SHP77 (cell line): ENCODE data around the gene GRIN1.

Source experiments
- DNase-seq, 2 experiments: peaks; one replicate each; lab custom pipeline; 2025; lab: John Stamatoyannopoulos, UW

Gene GRIN1

DNA sequence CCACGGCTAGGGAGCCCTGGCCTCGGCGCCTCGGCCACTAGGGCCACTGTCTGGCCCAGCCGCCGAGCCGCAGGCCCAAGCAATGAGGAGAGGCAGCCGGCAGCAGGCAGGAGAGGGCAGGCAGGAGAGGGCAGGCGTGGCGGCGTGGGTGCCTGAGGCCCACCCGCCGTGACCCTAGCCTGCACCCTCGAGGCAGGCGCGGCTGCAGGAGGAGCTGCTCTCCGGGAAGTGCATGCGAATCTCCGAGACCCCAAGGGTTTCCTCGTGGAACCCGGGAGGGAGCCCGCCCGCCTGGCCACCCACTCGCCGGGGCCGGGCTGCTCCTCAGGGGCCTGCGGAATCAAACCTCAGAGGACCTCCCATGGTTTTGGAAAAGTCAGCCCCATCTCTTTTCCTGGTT is 9.3 kb downstream of the GRIN1 start:
- DNase-seq = no peak

DNA sequence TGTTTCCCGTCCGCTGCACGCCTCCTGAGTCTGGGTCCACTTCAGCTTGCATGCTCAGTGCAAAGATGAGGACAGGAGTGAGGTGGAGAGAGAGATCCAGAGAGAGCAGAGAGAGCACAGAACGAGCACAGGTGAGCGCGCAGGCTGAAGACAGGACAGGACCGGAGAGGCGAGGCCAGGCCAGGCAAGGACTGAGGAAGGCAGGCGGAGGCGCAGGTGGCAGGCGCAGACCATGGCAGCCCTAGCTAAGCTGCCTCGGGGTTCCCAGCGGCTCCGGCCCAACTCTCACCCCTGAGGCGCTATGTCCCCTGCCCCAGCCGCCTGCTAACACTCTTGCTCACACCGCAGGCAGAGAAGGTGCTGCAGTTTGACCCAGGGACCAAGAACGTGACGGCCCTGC is 9.7 kb downstream of the GRIN1 start:
- DNase-seq = no peak

DNA sequence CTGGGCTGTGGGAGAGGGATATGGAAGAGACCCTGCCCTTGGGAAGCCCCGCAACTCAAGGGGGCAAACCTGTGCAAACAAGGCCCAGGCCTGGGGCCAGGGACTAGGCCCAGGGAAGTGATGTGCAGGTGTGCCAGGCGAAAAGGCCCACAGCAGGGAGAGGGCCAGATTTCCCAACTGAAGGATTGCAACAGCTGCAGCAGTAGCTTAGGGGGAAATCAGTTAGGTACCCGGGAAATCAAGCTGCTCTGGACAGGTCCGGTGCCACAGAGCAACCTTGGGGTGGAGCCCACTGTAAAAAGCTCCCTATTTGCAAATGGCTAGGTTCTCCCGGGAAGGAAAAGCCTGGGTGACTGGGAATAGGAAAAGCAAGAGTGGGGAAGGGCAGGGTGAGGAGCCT is 10.4 kb downstream of the GRIN1 start:
- no peak for DNase-seq

DNA sequence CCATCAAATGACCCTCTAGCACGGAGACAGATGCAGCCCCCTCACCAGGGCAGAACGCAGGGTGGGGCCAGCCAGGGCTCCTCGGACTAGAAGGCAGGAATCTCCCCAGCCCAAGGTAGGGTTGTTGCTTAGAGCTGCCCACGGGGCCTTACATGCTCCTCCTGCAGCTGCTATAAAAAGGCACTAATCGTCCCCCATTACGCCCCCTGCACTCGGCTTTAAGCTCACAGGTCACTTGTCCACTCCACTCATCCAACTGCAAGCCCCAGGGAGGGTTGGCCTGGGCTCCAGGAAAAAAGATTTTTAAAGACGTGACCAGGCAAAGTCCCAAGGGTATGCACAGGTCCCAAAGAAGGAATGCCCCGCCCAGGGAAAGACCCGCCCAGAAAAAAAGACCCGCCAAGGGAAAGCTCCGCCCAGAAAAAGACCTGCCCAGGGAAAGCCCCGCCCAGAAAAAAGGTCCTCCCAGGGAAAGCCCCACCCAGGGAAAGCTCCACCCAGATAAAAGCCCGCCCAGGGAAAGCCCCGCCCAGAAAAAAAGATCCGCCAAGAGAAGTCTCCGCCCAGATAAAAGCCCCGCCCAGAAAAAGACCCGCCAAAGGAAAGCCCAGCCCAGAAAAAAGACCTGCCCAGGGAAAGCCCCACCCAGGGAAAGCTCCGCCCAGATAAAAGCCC is 11.1 kb downstream of the GRIN1 start:
- DNase-seq = peak; percentile 90

DNA sequence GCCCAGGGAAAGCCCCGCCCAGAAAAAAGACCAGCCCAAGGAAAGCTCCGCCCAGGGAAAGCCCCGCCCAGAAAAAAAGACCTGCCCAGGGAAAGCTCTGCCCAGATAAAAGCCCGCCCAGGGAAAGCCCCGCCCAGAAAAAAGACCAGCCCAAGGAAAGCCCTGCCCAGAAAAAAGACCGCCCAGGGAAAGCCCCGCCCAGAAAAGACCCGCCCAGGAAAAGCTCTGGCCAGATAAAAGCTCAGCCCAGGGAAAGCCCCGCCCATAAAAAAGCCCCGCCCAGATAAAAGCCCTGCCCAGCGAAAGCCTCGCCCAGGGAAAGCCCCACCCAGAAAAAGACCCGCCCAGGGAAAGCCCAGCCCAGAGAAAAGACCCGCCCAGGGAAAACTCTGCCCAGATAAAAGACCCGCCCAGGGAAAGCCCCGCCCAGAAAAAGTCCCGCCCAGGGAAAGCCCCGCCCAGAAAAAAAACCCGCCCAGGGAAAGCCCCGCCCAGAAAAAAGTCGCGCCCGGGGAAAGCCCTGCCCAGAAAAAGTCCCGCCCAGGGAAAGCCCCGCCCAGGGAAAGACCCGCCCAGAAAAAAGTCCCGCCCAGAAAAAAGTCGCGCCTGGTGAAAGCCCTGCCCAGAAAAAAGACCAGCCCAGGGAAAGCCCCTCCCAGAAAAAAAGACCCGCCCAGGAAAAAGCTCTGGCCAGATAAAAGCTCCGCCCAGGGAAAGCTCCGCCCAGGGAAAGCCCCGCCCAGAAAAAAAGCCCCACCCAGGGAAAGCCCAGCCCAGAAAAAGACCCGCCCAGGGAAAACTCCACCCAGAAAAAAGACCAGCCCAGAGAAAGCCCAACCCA is 11.9 kb downstream of the GRIN1 start:
- DNase-seq = peak; percentile 90

DNA sequence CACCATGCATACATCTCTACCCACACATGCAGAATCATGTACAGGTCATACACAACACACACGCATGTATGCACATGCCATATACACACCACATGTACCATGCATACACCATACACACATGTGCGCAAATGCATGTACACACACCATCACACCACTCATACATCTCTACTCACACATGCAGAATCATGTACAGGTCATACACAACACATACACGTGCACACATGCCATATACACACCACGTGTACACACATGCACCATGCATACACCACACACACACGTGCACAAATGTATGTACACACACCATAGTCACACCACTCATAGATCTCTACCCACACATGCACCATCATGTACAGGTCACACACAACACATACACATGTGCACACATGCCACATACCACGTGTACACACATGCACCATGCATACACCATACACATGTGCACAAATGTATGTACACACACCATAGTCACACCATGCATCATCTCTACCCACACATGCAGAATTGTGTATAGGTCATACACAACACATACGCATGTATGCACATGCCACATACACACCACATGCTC is 14.0 kb downstream of the GRIN1 start:
- no peak for DNase-seq

DNA sequence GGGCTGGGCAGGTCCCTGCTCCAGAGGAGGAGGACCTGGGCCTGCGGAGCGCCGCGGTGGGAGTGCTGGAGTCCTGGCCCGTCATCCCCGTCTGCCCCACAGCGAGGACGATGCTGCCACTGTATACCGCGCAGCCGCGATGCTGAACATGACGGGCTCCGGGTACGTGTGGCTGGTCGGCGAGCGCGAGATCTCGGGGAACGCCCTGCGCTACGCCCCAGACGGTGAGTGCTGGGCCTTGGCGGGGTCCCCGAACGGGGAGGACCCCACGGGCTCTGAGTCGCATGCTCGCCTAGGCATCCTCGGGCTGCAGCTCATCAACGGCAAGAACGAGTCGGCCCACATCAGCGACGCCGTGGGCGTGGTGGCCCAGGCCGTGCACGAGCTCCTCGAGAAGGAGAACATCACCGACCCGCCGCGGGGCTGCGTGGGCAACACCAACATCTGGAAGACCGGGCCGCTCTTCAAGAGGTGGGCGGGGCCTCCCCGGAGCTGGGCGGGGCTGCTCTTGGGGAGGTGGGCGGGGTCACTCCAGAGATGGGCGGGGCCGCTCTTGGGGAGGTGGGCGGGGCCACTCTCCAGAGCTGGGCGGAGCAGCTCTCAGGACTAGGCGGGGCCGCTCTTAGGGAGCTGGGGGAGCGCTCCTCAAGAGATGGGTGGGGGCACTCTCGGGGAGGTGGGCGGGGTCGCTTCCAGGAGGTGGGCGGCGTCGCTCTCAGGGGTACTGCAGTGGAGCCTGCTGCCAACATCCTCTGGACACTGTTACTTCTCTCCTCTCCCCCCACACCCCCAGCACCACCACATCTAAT is 17.8 kb downstream of the GRIN1 start:
- DNase-seq = no peak

DNA sequence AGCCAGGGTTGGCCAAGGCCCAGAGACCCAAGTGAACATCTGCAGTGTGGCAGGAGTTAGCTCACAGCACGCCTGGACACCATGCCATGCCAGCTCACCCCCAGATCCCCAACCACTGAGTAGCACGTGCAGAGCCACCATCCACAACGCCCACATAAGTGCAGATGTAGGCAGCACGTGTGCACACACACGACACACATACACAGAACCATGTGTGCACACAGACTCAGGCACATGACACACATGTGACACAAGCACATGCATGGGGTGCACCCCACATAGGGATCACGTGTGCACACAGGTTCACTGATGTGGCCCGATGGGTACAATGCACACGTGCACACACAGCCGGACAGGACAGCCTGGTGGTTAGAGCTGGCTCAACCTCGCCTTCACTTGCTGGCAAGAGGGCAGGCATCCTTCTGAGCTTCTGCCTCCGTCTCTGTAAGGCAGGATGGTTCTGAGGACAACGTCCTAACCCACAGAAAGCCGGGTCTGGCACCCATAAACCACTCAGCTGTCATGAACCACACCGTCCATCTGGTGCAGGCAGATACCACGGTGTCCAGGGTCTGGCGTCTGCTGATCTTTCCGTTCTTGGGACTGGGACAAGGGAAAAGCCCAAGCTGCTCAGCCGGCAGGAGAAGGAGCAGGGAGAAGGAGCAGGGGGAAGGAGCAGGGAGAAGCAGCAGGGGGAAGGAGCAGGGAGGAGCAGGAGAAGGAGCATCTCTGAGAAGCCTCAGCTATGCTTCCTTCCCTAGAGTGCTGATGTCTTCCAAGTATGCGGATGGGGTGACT is 18.9 kb downstream of the GRIN1 start:
- DNase-seq = no peak

DNA sequence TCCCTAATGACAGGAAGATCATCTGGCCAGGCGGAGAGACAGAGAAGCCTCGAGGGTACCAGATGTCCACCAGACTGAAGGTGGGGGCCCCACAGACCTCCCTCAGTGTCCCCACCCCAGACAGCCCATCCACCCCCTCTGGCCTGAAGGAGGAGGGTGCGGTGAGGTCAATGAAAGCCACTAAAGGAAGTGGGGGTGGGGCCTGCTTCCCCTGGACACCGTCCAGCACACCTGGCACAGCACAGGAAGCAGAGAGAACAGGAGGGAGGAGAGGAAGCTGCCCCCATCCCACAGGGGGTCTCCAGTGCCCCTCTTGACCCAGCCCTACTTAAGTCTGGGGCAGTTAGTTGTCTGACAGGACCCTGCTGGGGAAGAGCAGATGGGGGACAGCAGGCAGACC is 19.7 kb downstream of the GRIN1 start:
- DNase-seq = peak in 1 of 2 experiments; percentile 27

DNA sequence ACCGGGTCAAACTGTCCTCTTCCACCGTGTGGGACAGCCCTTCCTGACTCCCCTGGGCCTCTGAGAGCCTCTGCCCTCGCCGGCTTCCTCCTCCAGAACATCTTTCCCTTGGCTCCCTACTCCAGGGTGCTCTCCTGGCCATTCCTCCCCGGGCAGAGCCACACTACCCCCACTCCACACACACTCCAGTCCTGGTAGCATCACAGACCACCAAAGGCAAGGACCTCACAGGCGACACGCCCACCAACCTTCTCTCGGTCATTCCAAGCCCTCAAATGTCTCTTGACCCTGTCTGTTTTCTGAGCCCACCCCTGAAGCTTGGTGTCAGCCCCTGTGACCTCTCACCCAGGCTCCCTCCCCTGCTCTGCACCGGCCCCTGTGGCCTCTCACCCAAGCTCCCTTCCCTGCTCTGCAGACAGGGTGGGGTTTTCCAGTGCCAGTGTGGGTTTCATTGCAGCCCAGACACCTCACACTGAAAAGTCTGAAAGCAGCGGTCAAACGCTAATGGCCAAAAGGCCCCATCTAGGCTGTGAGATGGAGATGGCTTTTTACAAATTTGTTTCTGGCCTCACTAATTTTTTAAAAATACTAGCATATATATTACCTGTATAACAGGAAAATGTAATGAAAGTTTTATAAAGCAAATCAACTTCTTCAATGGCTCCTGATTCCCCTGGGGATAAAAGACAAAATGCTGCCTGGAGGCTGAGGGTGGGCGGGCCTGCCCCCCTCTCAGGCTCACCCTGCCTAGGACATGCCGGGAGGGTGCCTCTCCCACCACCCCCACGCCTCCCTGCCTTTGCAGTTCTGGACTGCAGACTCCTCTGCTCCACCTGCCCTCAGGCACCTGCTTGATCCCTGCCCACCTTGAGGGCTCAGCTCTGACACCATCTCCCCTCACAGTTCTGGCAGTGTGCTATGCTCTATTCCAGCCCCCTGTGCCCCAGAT is 20.4 kb downstream of the GRIN1 start:
- no peak for DNase-seq

DNA sequence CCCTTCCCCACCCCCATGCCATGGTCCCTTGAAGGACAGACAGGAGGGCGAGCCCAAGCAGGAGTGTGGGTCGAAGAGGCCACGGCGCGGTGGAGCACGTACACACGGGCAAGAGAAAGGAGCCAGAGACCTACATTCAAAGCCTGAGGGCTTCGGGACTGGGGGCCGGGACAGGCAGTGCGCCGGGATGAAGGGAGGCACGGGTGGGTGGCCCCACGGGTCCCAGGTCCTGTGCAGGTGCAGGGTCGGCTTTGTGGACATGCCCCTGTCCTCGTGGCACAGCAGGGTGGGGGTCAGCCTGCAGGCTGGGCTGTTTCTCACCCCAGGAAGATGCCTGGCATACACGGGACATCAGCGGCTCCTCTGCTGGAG is 21.1 kb downstream of the GRIN1 start:
- DNase-seq = no peak

DNA sequence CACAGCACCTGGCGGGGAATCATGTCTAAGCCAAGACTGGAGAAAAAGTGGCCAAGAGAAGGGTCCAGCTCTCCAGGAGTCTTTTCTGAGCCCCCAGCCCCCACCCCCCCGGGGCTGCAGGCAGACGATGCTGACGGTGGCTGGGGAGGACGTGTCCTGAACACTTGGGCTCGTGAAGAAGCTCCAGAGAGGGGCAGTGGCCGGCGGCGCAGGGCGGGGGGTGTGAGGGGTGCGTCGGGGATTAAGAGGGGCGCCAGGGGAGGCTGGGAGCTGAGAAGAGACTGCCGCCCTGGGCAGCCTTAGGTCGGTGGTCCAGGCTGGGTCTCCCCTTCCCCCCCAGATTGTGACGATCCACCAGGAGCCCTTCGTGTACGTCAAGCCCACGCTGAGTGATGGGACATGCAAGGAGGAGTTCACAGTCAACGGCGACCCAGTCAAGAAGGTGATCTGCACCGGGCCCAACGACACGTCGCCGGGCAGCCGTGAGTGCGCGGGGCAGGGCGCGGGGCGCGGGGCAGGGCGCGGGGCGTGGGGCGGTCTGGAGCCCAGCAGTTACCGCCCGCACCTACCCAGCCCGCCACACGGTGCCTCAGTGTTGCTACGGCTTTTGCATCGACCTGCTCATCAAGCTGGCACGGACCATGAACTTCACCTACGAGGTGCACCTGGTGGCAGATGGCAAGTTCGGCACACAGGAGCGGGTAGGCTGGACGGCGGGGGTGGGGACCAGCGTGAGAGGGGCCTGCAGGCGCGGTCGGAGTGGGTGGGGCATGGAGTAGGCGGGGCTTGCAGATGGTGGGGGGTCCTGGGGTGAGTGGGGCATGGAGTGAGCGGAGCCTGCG is 22.0 kb downstream of the GRIN1 start:
- peak in 1 of 2 experiments; percentile 52 for DNase-seq

DNA sequence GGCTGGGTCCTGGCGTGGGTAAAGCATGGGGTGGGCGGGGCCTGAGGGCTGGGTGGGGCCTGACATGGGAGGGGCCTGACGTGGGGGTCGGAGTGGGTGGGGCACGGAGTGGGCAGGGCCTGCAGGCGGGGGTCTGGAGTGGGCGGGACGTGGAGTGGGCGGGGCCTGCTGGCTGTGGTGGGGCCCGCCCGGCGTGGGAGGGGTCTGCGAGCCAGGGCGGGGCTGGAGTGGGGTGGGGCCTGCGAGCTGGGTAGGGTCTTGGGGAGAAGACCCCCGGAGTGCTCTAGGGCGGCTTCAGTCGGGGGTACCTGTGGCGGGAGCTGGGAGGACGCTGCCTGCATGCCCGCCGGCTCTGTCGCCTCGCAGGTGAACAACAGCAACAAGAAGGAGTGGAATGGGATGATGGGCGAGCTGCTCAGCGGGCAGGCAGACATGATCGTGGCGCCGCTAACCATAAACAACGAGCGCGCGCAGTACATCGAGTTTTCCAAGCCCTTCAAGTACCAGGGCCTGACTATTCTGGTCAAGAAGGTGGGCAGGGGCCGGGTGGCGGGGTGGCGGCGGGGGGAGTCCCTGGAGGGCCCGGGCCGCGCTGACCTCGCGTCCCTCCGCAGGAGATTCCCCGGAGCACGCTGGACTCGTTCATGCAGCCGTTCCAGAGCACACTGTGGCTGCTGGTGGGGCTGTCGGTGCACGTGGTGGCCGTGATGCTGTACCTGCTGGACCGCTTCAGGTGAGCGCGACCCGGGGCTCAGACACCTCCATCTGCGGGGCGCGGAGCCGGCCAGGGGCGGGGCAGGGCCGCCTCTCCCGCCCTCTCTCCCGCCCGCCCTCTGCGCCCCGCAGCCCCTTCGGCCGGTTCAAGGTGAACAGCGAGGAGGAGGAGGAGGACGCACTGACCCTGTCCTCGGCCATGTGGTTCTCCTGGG is 22.9 kb downstream of the GRIN1 start:
- no peak for DNase-seq

DNA sequence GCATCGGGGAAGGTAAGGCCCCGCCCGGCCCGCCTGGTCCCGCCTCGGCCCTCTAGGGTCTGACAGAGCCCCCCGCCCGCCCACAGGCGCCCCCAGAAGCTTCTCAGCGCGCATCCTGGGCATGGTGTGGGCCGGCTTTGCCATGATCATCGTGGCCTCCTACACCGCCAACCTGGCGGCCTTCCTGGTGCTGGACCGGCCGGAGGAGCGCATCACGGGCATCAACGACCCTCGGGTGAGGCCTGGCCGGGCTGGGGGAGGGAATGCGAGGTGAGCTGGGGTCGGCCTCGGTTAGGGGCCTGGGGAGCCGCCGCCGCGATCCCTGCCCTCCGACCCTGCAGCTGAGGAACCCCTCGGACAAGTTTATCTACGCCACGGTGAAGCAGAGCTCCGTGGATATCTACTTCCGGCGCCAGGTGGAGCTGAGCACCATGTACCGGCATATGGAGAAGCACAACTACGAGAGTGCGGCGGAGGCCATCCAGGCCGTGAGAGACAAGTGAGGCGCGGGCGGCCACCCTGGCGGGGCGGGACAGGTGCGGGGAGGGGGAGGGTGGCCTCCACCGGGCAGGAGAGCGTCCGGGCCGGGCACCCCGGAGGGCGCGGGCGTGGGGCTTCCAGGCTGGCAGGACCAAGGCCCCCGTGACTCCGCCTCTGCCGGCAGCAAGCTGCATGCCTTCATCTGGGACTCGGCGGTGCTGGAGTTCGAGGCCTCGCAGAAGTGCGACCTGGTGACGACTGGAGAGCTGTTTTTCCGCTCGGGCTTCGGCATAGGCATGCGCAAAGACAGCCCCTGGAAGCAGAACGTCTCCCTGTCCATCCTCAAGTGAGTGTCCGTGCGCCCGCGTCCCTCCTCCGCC is 23.8 kb downstream of the GRIN1 start:
- DNase-seq = peak in 1 of 2 experiments; percentile 27

DNA sequence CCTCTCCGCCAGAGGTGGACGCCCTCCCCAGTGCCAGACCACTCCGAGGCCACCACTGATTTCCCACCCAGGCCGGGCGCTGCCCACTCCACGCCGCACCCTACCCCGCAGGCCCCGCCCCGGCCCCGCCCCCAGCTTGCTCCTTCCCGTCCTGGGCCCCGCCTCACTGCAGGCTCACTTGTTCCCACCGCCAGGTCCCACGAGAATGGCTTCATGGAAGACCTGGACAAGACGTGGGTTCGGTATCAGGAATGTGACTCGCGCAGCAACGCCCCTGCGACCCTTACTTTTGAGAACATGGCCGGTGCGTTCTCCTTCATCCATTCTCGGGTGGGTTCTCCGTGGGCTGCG is 24.4 kb downstream of the GRIN1 start:
- DNase-seq = peak in 1 of 2 experiments; percentile 28

DNA sequence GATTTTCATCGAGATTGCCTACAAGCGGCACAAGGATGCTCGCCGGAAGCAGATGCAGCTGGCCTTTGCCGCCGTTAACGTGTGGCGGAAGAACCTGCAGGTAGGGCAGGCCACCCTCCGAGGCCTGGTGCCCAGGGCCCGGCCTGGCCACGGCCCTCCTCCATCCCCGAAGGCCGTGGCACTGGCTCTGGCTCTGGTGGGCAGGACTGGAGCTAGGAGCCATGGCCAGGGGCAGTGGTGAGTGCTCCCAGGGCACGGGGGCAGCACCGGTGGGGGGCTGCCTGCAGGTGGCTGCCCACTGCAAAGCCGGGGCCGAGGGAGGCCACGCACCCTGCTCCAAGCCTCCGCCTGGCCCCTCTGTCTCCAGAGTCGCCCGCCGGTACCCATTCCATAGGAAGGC is 24.9 kb downstream of the GRIN1 start:
- no peak for DNase-seq
